ENCODE results near the gene SMAGP. TPM values are rescaled to one million over a fixed set of nuclear protein-coding genes. Genes with fewer than 3 reads are reported as not detected.

The SMAGP gene
- total RNA-seq, 6 experiments from 2014 or later, result 30.0 to 43.5 (median 32.5) TPM

- Mint-ChIP-seq H3K4me3 (no peak overlapping the region), H3K36me3 (ENCODE audit: low read depth) (0 out of 2 replicates have a peak, but pooled peaks cover under 1% of the 10 kb centered on the region), H3K27ac (no peak overlapping the region), H3K4me1 (ENCODE audit: low read depth) (peaks cover 8% of the 10 kb centered on the region), H3K27me3 (ENCODE audit: insufficient read depth) (peaks cover 2% of the 10 kb centered on the region; the same call in 1 of the 2 replicates), H3K9me3 (peaks cover under 1% of the 10 kb centered on the region; the same call in 1 of the 2 replicates)
- no peak for TF ChIP-seq CTCF (IDR thresholded peaks at IDR 0.05)
- no peak for DNase-seq
Observed at GRCh38 chr12:51200156-51200555, 70.1 kb downstream of the SMAGP start.

- Mint-ChIP-seq H3K27ac (no peak overlapping the region), H3K4me1 (ENCODE audit: low read depth) (peaks cover 2% of the 10 kb centered on the region), H3K9me3 (no peaks in the 10 kb centered on the region), H3K4me3 (no peak overlapping the region), H3K36me3 (ENCODE audit: low read depth) (no peaks in the 10 kb centered on the region), H3K27me3 (ENCODE audit: insufficient read depth) (peaks cover 2% of the 10 kb centered on the region; the same call in 1 of the 2 replicates)
- DNase-seq, result no peak
- no peak for TF ChIP-seq CTCF (IDR thresholded peaks at IDR 0.05)
Observed at GRCh38 chr12:51199366-51199945, 70.8 kb downstream of the SMAGP start.

GRCh38 chr12:51198568-51199365, 71.4 kb downstream of the SMAGP start:
- Mint-ChIP-seq H3K9me3 (no peaks in the 10 kb centered on the region), H3K4me3 (no peak overlapping the region), H3K4me1 (ENCODE audit: low read depth) (no peaks in the 10 kb centered on the region), H3K27me3 (ENCODE audit: insufficient read depth) (peaks cover 2% of the 10 kb centered on the region; the same call in 1 of the 2 replicates), H3K27ac (no peak overlapping the region), H3K36me3 (ENCODE audit: low read depth) (no peaks in the 10 kb centered on the region)
- DNase-seq, result no peak
- no peak for TF ChIP-seq CTCF (IDR thresholded peaks at IDR 0.05)

GRCh38 chr12:51197736-51198567, 72.3 kb downstream of the SMAGP start:
- no peak overlapping the region for H3K4me3 Mint-ChIP-seq
- no peaks in the 10 kb centered on the region for H3K36me3 Mint-ChIP-seq (ENCODE audit: low read depth)
- no peaks in the 10 kb centered on the region for H3K9me3 Mint-ChIP-seq
- peaks cover 2% of the 10 kb centered on the region; the same call in 1 of the 2 replicates for H3K27me3 Mint-ChIP-seq (ENCODE audit: insufficient read depth)
- no peak for TF ChIP-seq CTCF (IDR thresholded peaks at IDR 0.05)
- no peaks in the 10 kb centered on the region for H3K4me1 Mint-ChIP-seq (ENCODE audit: low read depth)
- no peak for DNase-seq
- no peak overlapping the region for H3K27ac Mint-ChIP-seq

GRCh38 chr12:51196547-51196946, 73.7 kb downstream of the SMAGP start:
- Mint-ChIP-seq H3K4me1 (ENCODE audit: low read depth) (no peaks in the 10 kb centered on the region), H3K36me3 (ENCODE audit: low read depth) (no peaks in the 10 kb centered on the region), H3K4me3 (no peak overlapping the region), H3K27me3 (ENCODE audit: insufficient read depth) (peaks cover 2% of the 10 kb centered on the region; the same call in 1 of the 2 replicates), H3K9me3 (no peaks in the 10 kb centered on the region), H3K27ac (no peak overlapping the region)
- TF ChIP-seq CTCF (IDR thresholded peaks at IDR 0.05), result no peak
- DNase-seq, result no peak

Measured in HFFc6 (cell line).